ENCODE results near the gene LDLRAD4.

LDLRAD4 gene

DNA sequence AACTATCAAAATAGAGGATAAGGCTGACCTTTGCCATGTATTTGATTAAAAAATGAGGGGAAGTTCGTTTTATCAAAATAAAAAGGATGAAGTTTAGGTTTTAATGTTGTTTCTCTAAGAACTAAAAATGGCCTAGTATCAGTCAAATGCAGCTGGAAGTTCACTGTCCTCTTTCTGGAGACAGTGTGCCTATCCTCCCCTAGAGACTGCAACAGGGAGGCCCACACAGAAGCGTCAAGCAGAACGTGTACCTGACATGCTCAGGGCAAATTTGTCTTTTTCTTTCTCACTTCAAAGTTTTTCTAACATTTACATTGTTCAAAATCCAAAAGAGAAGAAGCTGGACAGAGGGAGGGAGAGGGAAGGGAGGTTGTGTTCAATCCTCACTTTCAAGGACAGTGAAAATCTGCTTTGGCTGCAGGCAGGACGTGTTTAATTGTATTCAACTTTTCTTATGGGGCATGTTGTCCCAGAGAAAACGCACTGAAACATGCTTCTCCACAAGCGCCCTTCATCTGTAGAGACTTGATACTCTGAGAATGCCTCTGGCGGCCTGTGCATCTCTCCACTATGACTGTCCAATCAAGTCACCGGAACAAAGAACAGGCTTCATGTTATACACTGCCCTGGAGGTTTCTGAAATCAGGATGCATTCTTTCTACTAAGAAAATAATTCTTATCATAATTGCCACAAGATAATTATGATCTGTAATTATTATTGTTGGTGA, 442.7 kb downstream of the LDLRAD4 start:
- no peak for DNase-seq
- H4K8ac ChIP-seq (ENCODE audit: low read length) = no peak overlapping the region
- peaks cover 1% of the 10 kb centered on the region for H3K79me1 ChIP-seq (replicated peaks; ENCODE audit: low read length, poor library complexity, severe bottlenecking)
- no peak overlapping the region for H4K91ac ChIP-seq (ENCODE audit: low read length)
- H2BK120ac ChIP-seq (ENCODE audit: low read depth, low read length) = no peak overlapping the region
- no peak overlapping the region for H2BK5ac ChIP-seq (ENCODE audit: low read depth, low read length, poor library complexity, severe bottlenecking)
- H2AK5ac ChIP-seq (ENCODE audit: low read length, severe bottlenecking) = no peak overlapping the region
- H3K18ac ChIP-seq (ENCODE audit: low read depth in 1 of 2, low read length in 2 of 2) = no peak overlapping the region
- 91% methylated on average over 7 of the region's 8 CpGs for WGBS
- H3K9me3 ChIP-seq (ENCODE audit: control insufficient read depth, low read length) = no peaks in the 10 kb centered on the region
- no peak overlapping the region for H3K4ac ChIP-seq (ENCODE audit: low read depth in 1 of 2, low read length in 2 of 2)
- no peak overlapping the region for H2BK12ac ChIP-seq (ENCODE audit: low read length in 2 of 2)
- H2BK15ac ChIP-seq (ENCODE audit: low read depth, poor library complexity, severe bottlenecking) = no peak overlapping the region
- H3K4me1 ChIP-seq (ENCODE audit: control insufficient read depth, insufficient read depth, low read depth, low read length) = no peaks in the 10 kb centered on the region
- H3K4me2 ChIP-seq (ENCODE audit: low read length, poor library complexity, severe bottlenecking) = no peak overlapping the region
- H3K14ac ChIP-seq (ENCODE audit: low read length in 2 of 2) = no peak overlapping the region
- H3K27me3 ChIP-seq (ENCODE audit: control insufficient read depth in 1 of 2, insufficient read depth in 1 of 2, low read length in 2 of 2) = no peaks in the 10 kb centered on the region
- no peak overlapping the region for H3K27ac ChIP-seq (ENCODE audit: low read length, poor library complexity, severe bottlenecking)
- H3K36me3 ChIP-seq (ENCODE audit: control insufficient read depth in 1 of 2, insufficient read depth in 2 of 2, low read depth in 1 of 2, low read length in 2 of 2) = peaks cover 0 to 15% of the 10 kb centered on the region in 2 experiments
- no peak overlapping the region for H2AFZ ChIP-seq (ENCODE audit: low read depth, low read length)
- H3K23ac ChIP-seq (ENCODE audit: low read length in 2 of 2) = no peak overlapping the region
- no peak overlapping the region for H3K9ac ChIP-seq (ENCODE audit: low read length)
- H3K4me3 ChIP-seq (ENCODE audit: insufficient read depth in 1 of 2, low read depth in 1 of 2, low read length in 2 of 2) = no peak overlapping the region

DNA sequence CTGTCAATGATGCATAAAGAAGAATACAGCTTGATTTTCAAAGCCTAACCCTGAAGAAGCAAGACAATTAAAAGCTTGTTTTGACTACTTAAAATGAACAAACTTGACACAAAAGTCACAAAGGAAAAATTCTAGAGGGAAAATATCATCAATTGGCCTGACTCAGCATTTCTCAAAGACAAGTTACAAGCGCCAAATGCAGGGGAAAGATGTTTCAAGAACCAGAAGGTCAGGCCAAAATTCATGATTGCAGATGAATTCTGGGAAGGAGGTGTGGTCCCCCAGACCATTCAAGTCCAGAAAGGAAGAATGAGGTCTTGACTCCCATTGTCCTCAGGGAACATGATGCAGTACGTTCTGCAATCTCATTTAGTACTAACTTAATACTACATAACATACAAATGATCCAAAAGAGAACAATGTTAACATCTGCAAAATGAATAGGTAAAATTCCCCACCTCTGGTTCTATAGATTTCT, 443.3 kb downstream of the LDLRAD4 start:
- Histone ChIP-seq H3K9me3 (ENCODE audit: control insufficient read depth, low read length) (no peaks in the 10 kb centered on the region), H3K36me3 (ENCODE audit: control insufficient read depth in 1 of 2, insufficient read depth in 2 of 2, low read depth in 1 of 2, low read length in 2 of 2) (peaks cover 0 to 21% of the 10 kb centered on the region in 2 experiments), H3K14ac (ENCODE audit: low read length in 2 of 2) (no peak overlapping the region), H3K4ac (ENCODE audit: low read depth in 1 of 2, low read length in 2 of 2) (no peak overlapping the region), H3K4me3 (ENCODE audit: insufficient read depth in 1 of 2, low read depth in 1 of 2, low read length in 2 of 2) (no peak overlapping the region), H3K4me1 (ENCODE audit: control insufficient read depth, insufficient read depth, low read depth, low read length) (no peaks in the 10 kb centered on the region), H4K8ac (ENCODE audit: low read length) (no peak overlapping the region), H3K4me2 (ENCODE audit: low read length, poor library complexity, severe bottlenecking) (no peak overlapping the region), H3K18ac (ENCODE audit: low read depth in 1 of 2, low read length in 2 of 2) (no peak overlapping the region), H2BK12ac (ENCODE audit: low read length in 2 of 2) (no peak overlapping the region), H3K23ac (ENCODE audit: low read length in 2 of 2) (no peak overlapping the region), H3K79me1 (replicated peaks; ENCODE audit: low read length, poor library complexity, severe bottlenecking) (peaks cover 1% of the 10 kb centered on the region), H3K27me3 (ENCODE audit: control insufficient read depth in 1 of 2, insufficient read depth in 1 of 2, low read length in 2 of 2) (no peaks in the 10 kb centered on the region), H2BK120ac (ENCODE audit: low read depth, low read length) (no peak overlapping the region), H4K91ac (ENCODE audit: low read length) (no peak overlapping the region), H2AK5ac (ENCODE audit: low read length, severe bottlenecking) (no peak overlapping the region), H3K27ac (ENCODE audit: low read length, poor library complexity, severe bottlenecking) (no peak overlapping the region), H3K9ac (ENCODE audit: low read length) (no peak overlapping the region), H2AFZ (ENCODE audit: low read depth, low read length) (no peak overlapping the region), H2BK5ac (ENCODE audit: low read depth, low read length, poor library complexity, severe bottlenecking) (no peak overlapping the region), H2BK15ac (ENCODE audit: low read depth, poor library complexity, severe bottlenecking) (no peak overlapping the region)
- no peak for DNase-seq
- 90% methylated on average over 2 of the region's 2 CpGs for WGBS

- Histone ChIP-seq H3K18ac (ENCODE audit: low read depth in 1 of 2, low read length in 2 of 2) (no peak overlapping the region), H3K14ac (ENCODE audit: low read length in 2 of 2) (no peak overlapping the region), H3K9me3 (ENCODE audit: control insufficient read depth, low read length) (no peaks in the 10 kb centered on the region), H3K36me3 (ENCODE audit: control insufficient read depth in 1 of 2, insufficient read depth in 2 of 2, low read depth in 1 of 2, low read length in 2 of 2) (peaks cover 0 to 26% of the 10 kb centered on the region in 2 experiments), H3K4me2 (ENCODE audit: low read length, poor library complexity, severe bottlenecking) (no peak overlapping the region), H3K23ac (ENCODE audit: low read length in 2 of 2) (no peak overlapping the region), H4K91ac (ENCODE audit: low read length) (no peak overlapping the region), H2BK5ac (ENCODE audit: low read depth, low read length, poor library complexity, severe bottlenecking) (no peak overlapping the region), H2BK120ac (ENCODE audit: low read depth, low read length) (no peak overlapping the region), H4K8ac (ENCODE audit: low read length) (no peak overlapping the region), H2BK12ac (ENCODE audit: low read length in 2 of 2) (no peak overlapping the region), H2AK5ac (ENCODE audit: low read length, severe bottlenecking) (no peak overlapping the region), H3K27ac (ENCODE audit: low read length, poor library complexity, severe bottlenecking) (no peak overlapping the region), H3K4me3 (ENCODE audit: insufficient read depth in 1 of 2, low read depth in 1 of 2, low read length in 2 of 2) (no peak overlapping the region), H3K9ac (ENCODE audit: low read length) (no peak overlapping the region), H3K79me1 (replicated peaks; ENCODE audit: low read length, poor library complexity, severe bottlenecking) (peaks cover 14% of the 10 kb centered on the region), H3K27me3 (ENCODE audit: control insufficient read depth in 1 of 2, insufficient read depth in 1 of 2, low read length in 2 of 2) (no peaks in the 10 kb centered on the region), H2AFZ (ENCODE audit: low read depth, low read length) (no peak overlapping the region), H3K4ac (ENCODE audit: low read depth in 1 of 2, low read length in 2 of 2) (no peak overlapping the region), H3K4me1 (ENCODE audit: control insufficient read depth, insufficient read depth, low read depth, low read length) (no peaks in the 10 kb centered on the region), H2BK15ac (ENCODE audit: low read depth, poor library complexity, severe bottlenecking) (no peak overlapping the region)
- WGBS = 89% methylated on average over 5 of the region's 7 CpGs
- DNase-seq = no peak
These were observed 454.1 kb downstream of the LDLRAD4 start for GRCh38 chr18:13672657-13673056.

GRCh38 chr18:13676471-13676870, 457.9 kb downstream of the LDLRAD4 start:
- no peak overlapping the region for H2BK15ac ChIP-seq (ENCODE audit: low read depth, poor library complexity, severe bottlenecking)
- H2BK5ac ChIP-seq (ENCODE audit: low read depth, low read length, poor library complexity, severe bottlenecking) = no peak overlapping the region
- no peak overlapping the region for H2AFZ ChIP-seq (ENCODE audit: low read depth, low read length)
- no peak overlapping the region for H3K9ac ChIP-seq (ENCODE audit: low read length)
- H4K91ac ChIP-seq (ENCODE audit: low read length) = no peak overlapping the region
- H3K4ac ChIP-seq (ENCODE audit: low read depth in 1 of 2, low read length in 2 of 2) = no peak overlapping the region
- no peak for DNase-seq
- H3K9me3 ChIP-seq (ENCODE audit: control insufficient read depth, low read length) = no peaks in the 10 kb centered on the region
- no peak overlapping the region for H2BK12ac ChIP-seq (ENCODE audit: low read length in 2 of 2)
- no peaks in the 10 kb centered on the region for H3K27me3 ChIP-seq (ENCODE audit: control insufficient read depth in 1 of 2, insufficient read depth in 1 of 2, low read length in 2 of 2)
- H3K4me1 ChIP-seq (ENCODE audit: control insufficient read depth, insufficient read depth, low read depth, low read length) = no peaks in the 10 kb centered on the region
- peak overlapping the region in 1 of 2 experiments; percentile 28 for H3K4me3 ChIP-seq (ENCODE audit: insufficient read depth in 1 of 2, low read depth in 1 of 2, low read length in 2 of 2)
- no peak overlapping the region for H4K8ac ChIP-seq (ENCODE audit: low read length)
- no peak overlapping the region for H3K18ac ChIP-seq (ENCODE audit: low read depth in 1 of 2, low read length in 2 of 2)
- no peak overlapping the region for H2BK120ac ChIP-seq (ENCODE audit: low read depth, low read length)
- no peak overlapping the region for H3K14ac ChIP-seq (ENCODE audit: low read length in 2 of 2)
- peaks cover 10% of the 10 kb centered on the region for H3K79me1 ChIP-seq (replicated peaks; ENCODE audit: low read length, poor library complexity, severe bottlenecking)
- peaks cover 0 to 5% of the 10 kb centered on the region in 2 experiments for H3K36me3 ChIP-seq (ENCODE audit: control insufficient read depth in 1 of 2, insufficient read depth in 2 of 2, low read depth in 1 of 2, low read length in 2 of 2)
- 97% methylated on average over 6 of the region's 6 CpGs for WGBS
- H3K23ac ChIP-seq (ENCODE audit: low read length in 2 of 2) = no peak overlapping the region
- no peak overlapping the region for H3K4me2 ChIP-seq (ENCODE audit: low read length, poor library complexity, severe bottlenecking)
- H2AK5ac ChIP-seq (ENCODE audit: low read length, severe bottlenecking) = no peak overlapping the region
- H3K27ac ChIP-seq (ENCODE audit: low read length, poor library complexity, severe bottlenecking) = no peak overlapping the region

All from mesenchymal stem cell (in vitro differentiated cells and primary cell).